Fibroblast of mammary gland (primary cell): ENCODE data around the gene MYL2.
"Not testable (repeated sequence)": the region's sequence is repeated elsewhere in the genome, so short reads cannot be mapped to it uniquely, and the experiment has no call there.

Experiments
- DNase-seq: peaks from one replicate; pipeline ENCODE4 v3.0.0-alpha.2; 2010; ENCODE audit warnings: low read depth
- H3K4me3 ChIP-seq: 2 replicates; pipeline ENCODE4 v1.5.1; 2011; ENCODE audit warnings: low read depth, mild to moderate bottlenecking, low read length, moderate library complexity; ENCODE audit not compliant: control insufficient read depth
- CTCF ChIP-seq: conservative IDR thresholded peaks from 2 replicates; pipeline ENCODE4 v1.5.1; 2011; ENCODE audit warnings: low read depth, low read length, inconsistent platforms; ENCODE audit not compliant: control insufficient read depth, insufficient read depth

MYL2 gene

GRCh38 chr12:110920324-110920910 is at the start of gene MYL2:
TSS of gene MYL2 (minus strand) at chr12:110920579. CDS start at chr12:110920529, 50 bp downstream.
- H3K4me3 ChIP-seq: no peak within 1 kb of the TSS
- no peak for TF ChIP-seq CTCF
- no peak for DNase-seq

GRCh38 chr12:110966081-110966760 is 45.8 kb upstream of the MYL2 start:
- DNase-seq: peak; percentile 22
- H3K4me3 ChIP-seq: no peak overlapping the region
- TF ChIP-seq CTCF: no peak

- H3K4me3 ChIP-seq: no peak overlapping the region
- DNase-seq: peak; percentile 1
- TF ChIP-seq CTCF: no peak
These were observed 45.2 kb upstream of the MYL2 start for GRCh38 chr12:110965574-110965973.

GRCh38 chr12:110960795-110961194 is 40.4 kb upstream of the MYL2 start:
- no peak for DNase-seq
- no peak for TF ChIP-seq CTCF
- no peak overlapping the region for H3K4me3 ChIP-seq

GRCh38 chr12:110957652-110958051 is 37.3 kb upstream of the MYL2 start:
- H3K4me3 ChIP-seq: no peak overlapping the region
- no peak for DNase-seq

GRCh38 chr12:110957159-110957558 is 36.8 kb upstream of the MYL2 start:
- H3K4me3 ChIP-seq: no peak overlapping the region
- TF ChIP-seq CTCF: no peak
- no peak for DNase-seq

More at GRCh38 chr12:110957652-110958051, 37.3 kb upstream of the MYL2 start:
- TF ChIP-seq CTCF: no peak

- not testable (repeated sequence) for H3K4me3 ChIP-seq, DNase-seq
These were observed 30.5 kb upstream of the MYL2 start for GRCh38 chr12:110950867-110951266.

- DNase-seq, H3K4me3 ChIP-seq: not testable (repeated sequence)
These were observed 30.1 kb upstream of the MYL2 start for GRCh38 chr12:110950466-110950865.
